DND-41 (cell line): Measurements from ENCODE around the gene MACROD1.
"Not testable (repeated sequence)": the region's sequence is repeated elsewhere in the genome, so short reads cannot be mapped to it uniquely, and the experiment has no call there.

Source experiments
- ATAC-seq: fragments of 200-7000 bp; cut with Tn5 transposase; 3 replicates; pipeline ENCODE4 v1.9.1; 2021; ENCODE audit warnings: low read depth; ENCODE audit not compliant: insufficient read depth
- DNase-seq: peaks from one replicate; pipeline ENCODE4 v3.0.0-alpha.2; 2020
- H2AFZ ChIP-seq: 2 replicates; pipeline ENCODE4 v1.6.0; 2012; ENCODE audit warnings: low read depth, low read length
- H3K27ac ChIP-seq: 2 replicates; pipeline ENCODE4 v1.5.1; 2012; ENCODE audit warnings: low read length, inconsistent platforms
- H3K27me3 ChIP-seq: fragments of 200-600 bp; sonication (generic); 2 replicates; pipeline ENCODE4 v1.6.0; 2012; ENCODE audit warnings: low read length, mild to moderate bottlenecking, inconsistent platforms; ENCODE audit not compliant: insufficient read depth, poor library complexity
- H3K36me3 ChIP-seq: 2 replicates; pipeline ENCODE4 v1.5.1; 2012; ENCODE audit warnings: low read length, inconsistent platforms; ENCODE audit not compliant: insufficient read depth
- H3K4me1 ChIP-seq: 2 replicates; pipeline ENCODE4 v1.5.1; 2012; ENCODE audit warnings: mild to moderate bottlenecking, low read length; ENCODE audit not compliant: insufficient read depth
- H3K4me2 ChIP-seq: 2 replicates; pipeline ENCODE4 v1.6.0; 2012; ENCODE audit warnings: mild to moderate bottlenecking, moderate library complexity, low read length, inconsistent platforms; ENCODE audit not compliant: insufficient read depth
- H3K4me3 ChIP-seq, 2 experiments: fragments of 200-600 bp in 1 of 2; shearing (Covaris generic) in 1 of 2; 2 replicates each; pipeline ENCODE4 v1.5.1; 2012 to 2016; ENCODE audit warnings: inconsistent platforms in 2 of 2, low read length in 2 of 2, mild to moderate bottlenecking in 2 of 2, low read depth in 1 of 2, moderate library complexity in 1 of 2
- H3K79me2 ChIP-seq: 2 replicates; pipeline ENCODE4 v1.6.0; 2012; ENCODE audit warnings: low read length, inconsistent platforms; ENCODE audit not compliant: insufficient read depth
- H3K9ac ChIP-seq: 2 replicates; pipeline ENCODE4 v1.6.0; 2012; ENCODE audit warnings: low read depth, mild to moderate bottlenecking, inconsistent platforms, low read length, moderate library complexity
- H3K9me3 ChIP-seq: 2 replicates; pipeline ENCODE4 v1.5.1; 2012; ENCODE audit warnings: low read length, moderate library complexity, mild to moderate bottlenecking, inconsistent platforms; ENCODE audit not compliant: insufficient read depth, severe bottlenecking
- H4K20me1 ChIP-seq: 2 replicates; pipeline ENCODE4 v1.6.0; 2012; ENCODE audit warnings: low read length; ENCODE audit not compliant: insufficient read depth
- EZH2 ChIP-seq: IDR thresholded peaks from 3 replicates; pipeline ENCODE4 v1.6.1; 2012; ENCODE audit warnings: borderline replicate concordance, low read depth, mild to moderate bottlenecking, moderate library complexity, low read length, inconsistent platforms; ENCODE audit not compliant: severe bottlenecking
- TF ChIP-seq, protein P1 (sequence below): IDR thresholded peaks from 2 replicates; pipeline ENCODE4 v1.5.1; 2012; ENCODE audit warnings: borderline replicate concordance, low read length, moderate library complexity, mild to moderate bottlenecking; ENCODE audit not compliant: poor library complexity, severe bottlenecking; ENCODE audit errors: extremely low read depth

MACROD1 gene

DNA sequence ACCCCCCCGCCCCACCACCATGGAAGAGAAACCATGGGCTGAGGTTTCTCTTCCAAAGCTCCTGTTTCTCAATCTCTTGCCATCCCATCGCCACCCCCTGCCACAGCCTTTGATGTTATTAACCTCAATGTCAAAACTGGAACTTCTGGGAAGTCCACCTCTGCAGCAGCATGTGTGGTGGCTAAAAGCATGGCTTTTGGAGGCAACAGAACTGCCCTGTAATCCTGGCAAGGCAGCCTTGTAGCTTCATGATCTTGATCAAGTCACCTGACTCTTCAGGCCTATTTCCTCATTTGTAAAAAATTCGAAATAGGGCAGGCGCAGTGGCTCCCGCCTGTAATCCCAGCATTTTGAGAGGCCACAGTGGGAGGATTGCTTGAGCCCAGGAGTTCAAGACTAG lies 195.0 kb downstream of the MACROD1 start:
- Histone ChIP-seq H4K20me1 (peaks cover 3% of the 10 kb centered on the region; the same call in 1 of the 2 replicates), H3K79me2 (peaks cover 15% of the 10 kb centered on the region), H3K36me3 (peaks cover 7% of the 10 kb centered on the region), H3K9ac (no peak overlapping the region), H3K9me3 (no peaks in the 10 kb centered on the region), H3K4me2 (no peak overlapping the region), H2AFZ (no peak overlapping the region), H3K4me1 (peaks cover 12% of the 10 kb centered on the region), H3K4me3 (no peak overlapping the region), H3K27me3 (no peaks in the 10 kb centered on the region), H3K27ac (no peak overlapping the region)
- TF ChIP-seq, protein P1, sequence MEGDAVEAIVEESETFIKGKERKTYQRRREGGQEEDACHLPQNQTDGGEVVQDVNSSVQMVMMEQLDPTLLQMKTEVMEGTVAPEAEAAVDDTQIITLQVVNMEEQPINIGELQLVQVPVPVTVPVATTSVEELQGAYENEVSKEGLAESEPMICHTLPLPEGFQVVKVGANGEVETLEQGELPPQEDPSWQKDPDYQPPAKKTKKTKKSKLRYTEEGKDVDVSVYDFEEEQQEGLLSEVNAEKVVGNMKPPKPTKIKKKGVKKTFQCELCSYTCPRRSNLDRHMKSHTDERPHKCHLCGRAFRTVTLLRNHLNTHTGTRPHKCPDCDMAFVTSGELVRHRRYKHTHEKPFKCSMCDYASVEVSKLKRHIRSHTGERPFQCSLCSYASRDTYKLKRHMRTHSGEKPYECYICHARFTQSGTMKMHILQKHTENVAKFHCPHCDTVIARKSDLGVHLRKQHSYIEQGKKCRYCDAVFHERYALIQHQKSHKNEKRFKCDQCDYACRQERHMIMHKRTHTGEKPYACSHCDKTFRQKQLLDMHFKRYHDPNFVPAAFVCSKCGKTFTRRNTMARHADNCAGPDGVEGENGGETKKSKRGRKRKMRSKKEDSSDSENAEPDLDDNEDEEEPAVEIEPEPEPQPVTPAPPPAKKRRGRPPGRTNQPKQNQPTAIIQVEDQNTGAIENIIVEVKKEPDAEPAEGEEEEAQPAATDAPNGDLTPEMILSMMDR = no peak
- ATAC-seq (no peak), DNase-seq (no peak)

DNA sequence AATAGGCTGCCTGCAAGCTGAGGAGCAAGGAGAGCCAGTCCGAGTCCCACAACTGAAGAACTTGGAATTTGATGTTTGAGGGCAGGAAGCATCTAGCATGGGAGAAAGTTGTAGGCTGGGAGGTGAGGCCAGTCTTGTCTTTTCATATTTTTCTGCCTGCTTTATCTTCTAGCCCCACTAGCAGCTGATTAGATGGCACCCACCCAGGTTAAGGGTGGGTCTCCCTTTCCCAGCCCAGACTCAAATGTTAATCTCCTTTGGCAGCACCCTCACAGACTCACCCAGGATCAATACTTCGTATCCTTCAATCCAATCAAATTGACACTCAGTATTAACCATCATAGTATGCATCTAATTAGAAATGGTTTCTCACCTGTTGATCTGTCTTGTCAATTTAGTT lies 196.5 kb downstream of the MACROD1 start:
- H2AFZ ChIP-seq = no peak overlapping the region
- TF ChIP-seq, protein P1 = no peak
- no peak for TF ChIP-seq EZH2
- no peak overlapping the region for H3K4me2 ChIP-seq
- H3K27ac ChIP-seq = no peak overlapping the region
- H3K4me3 ChIP-seq = no peak overlapping the region
- ATAC-seq (no peak), DNase-seq (no peak)
- peaks cover under 1% of the 10 kb centered on the region; the same call in 1 of the 2 replicates for H3K36me3 ChIP-seq
- H3K79me2 ChIP-seq = peaks cover under 1% of the 10 kb centered on the region
- H3K9ac ChIP-seq = no peak overlapping the region
- H3K4me1 ChIP-seq = peaks cover 6% of the 10 kb centered on the region
- no peaks in the 10 kb centered on the region for H4K20me1 ChIP-seq
- no peaks in the 10 kb centered on the region for H3K9me3 ChIP-seq
- H3K27me3 ChIP-seq = no peaks in the 10 kb centered on the region

DNA sequence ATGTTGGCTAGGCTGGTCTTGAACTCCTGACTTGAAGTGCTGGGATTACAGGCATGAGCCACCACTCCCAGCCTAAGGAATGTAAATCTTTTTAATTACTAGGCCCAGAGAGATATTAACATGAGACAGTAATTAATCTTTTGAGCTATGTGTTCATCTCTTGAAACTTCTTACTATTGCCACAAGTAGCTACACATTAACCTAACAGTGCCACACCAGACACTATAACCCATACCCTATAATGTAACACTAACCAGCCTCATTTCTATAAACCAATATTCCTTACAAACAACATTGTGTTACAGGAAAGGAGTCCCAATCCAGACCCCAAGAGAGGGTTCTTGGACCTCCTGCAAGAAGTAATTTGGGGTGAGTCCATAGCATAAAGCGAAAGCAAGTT lies 199.5 kb downstream of the MACROD1 start:
- ATAC-seq (no peak), DNase-seq (no peak)
- Histone ChIP-seq H3K4me1 (peaks cover 10% of the 10 kb centered on the region), H2AFZ (no peak overlapping the region), H3K9ac (no peak overlapping the region), H4K20me1 (peaks cover 8% of the 10 kb centered on the region; the same call in 1 of the 2 replicates), H3K9me3 (no peaks in the 10 kb centered on the region), H3K79me2 (no peaks in the 10 kb centered on the region), H3K4me2 (no peak overlapping the region), H3K27me3 (no peaks in the 10 kb centered on the region), H3K36me3 (no peaks in the 10 kb centered on the region), H3K27ac (no peak overlapping the region), H3K4me3 (no peak overlapping the region)
- TF ChIP-seq, protein P1 = no peak
- no peak for TF ChIP-seq EZH2

DNA sequence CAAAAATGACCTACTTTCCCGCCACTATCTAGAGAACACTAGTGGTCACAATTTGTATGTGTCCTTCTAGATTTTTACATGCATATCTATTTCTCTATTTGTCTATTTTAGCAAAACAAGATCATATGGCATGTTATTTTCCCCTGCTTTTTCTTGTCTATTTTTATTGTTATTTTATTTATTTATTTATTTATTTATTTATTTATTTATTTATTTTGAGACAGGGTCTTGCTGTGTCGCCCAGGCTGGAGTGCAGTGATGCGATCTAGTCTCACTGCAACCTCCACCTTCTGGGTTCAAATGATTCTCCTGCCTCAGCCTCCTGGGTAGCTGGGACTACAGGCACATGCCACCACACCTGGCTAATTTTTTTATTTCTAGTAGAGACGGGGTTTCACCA lies 202.0 kb downstream of the MACROD1 start:
- not testable (repeated sequence) for H3K9ac ChIP-seq, H3K4me2 ChIP-seq, H3K27me3 ChIP-seq, H3K36me3 ChIP-seq, H2AFZ ChIP-seq, H3K27ac ChIP-seq, H3K4me3 ChIP-seq, H3K9me3 ChIP-seq, H3K79me2 ChIP-seq, ATAC-seq, DNase-seq
- Histone ChIP-seq H3K4me1 (peaks cover 17% of the 10 kb centered on the region), H4K20me1 (peaks cover 22% of the 10 kb centered on the region)
